ENCODE results near the gene THEMIS. TPM values are rescaled to one million over a fixed set of nuclear protein-coding genes. Genes with fewer than 3 reads are reported as not detected.

THEMIS gene
- total and polyA plus RNA-seq, 12 donors = 0.07 to 2.6 (median 0.24) TPM; not detected in 1

DNA sequence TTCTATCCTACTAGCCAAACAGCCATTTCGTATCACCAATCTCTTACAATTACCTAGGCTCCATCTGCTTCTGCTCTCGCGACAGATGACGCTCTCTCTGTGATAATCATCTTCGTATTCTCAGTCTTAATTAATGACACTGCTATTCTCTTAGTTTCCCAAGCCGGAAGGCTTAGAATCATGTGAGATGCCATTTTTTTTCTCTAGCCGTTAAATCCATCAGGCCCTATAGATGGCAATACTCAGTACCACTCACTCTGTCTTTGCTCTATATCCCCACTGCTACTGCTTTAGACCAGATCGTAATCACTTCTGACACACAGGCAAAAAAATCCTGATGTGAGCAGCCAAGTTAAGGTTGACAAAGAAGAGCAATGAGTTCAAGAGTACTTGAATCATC, 2.1 kb upstream of the THEMIS start:
- TF ChIP-seq, protein P1, sequence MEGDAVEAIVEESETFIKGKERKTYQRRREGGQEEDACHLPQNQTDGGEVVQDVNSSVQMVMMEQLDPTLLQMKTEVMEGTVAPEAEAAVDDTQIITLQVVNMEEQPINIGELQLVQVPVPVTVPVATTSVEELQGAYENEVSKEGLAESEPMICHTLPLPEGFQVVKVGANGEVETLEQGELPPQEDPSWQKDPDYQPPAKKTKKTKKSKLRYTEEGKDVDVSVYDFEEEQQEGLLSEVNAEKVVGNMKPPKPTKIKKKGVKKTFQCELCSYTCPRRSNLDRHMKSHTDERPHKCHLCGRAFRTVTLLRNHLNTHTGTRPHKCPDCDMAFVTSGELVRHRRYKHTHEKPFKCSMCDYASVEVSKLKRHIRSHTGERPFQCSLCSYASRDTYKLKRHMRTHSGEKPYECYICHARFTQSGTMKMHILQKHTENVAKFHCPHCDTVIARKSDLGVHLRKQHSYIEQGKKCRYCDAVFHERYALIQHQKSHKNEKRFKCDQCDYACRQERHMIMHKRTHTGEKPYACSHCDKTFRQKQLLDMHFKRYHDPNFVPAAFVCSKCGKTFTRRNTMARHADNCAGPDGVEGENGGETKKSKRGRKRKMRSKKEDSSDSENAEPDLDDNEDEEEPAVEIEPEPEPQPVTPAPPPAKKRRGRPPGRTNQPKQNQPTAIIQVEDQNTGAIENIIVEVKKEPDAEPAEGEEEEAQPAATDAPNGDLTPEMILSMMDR (IDR thresholded peaks at IDR 0.05) = no peak
- no peak for TF ChIP-seq POLR2A (IDR thresholded peaks at IDR 0.05)
- intact Hi-C loops (cut with DNase I) = no loop called here
- no peaks in the 10 kb centered on the region for H3K4me1 ChIP-seq (replicated peaks in 1 of 2)
- no peak overlapping the region for H3K27ac ChIP-seq
- no peaks in the 10 kb centered on the region for H3K9me3 ChIP-seq (replicated peaks in 1 of 3)
- H3K27me3 ChIP-seq = no peaks in the 10 kb centered on the region
- WGBS, 4 donors = 81 to 87% (median 85%) methylated on average over 8 of the region's 8 CpGs
- DNase-seq = no peak
- H3K36me3 ChIP-seq (replicated peaks in 1 of 2) = no peaks in the 10 kb centered on the region
- no peak overlapping the region for H3K4me3 ChIP-seq

DNA sequence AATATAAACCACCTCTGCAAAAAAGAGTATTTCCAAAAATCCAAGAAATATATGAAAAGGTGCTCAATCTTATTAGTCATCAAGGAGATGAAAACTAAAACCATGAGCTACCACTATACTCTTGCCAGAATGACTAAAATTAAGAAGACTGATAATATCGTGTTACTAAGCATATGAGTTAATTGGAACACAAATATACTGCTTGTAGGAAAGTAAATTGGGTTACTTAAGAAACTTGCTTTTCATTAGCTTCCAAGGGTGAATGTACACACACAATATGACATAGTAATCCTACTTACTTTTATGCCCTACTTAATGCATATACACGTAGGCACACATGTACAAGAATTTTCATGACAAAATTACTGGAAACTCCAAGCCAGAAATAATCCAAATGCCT, 3.4 kb downstream of the THEMIS start:
- Histone ChIP-seq H3K9me3 (replicated peaks in 1 of 3) (no peaks in the 10 kb centered on the region), H3K27me3 (no peaks in the 10 kb centered on the region), H3K36me3 (replicated peaks in 1 of 2) (no peaks in the 10 kb centered on the region), H3K4me3 (no peak overlapping the region), H3K4me1 (replicated peaks in 1 of 2) (no peaks in the 10 kb centered on the region), H3K27ac (no peak overlapping the region)
- WGBS, 4 donors = 67 to 73% (median 69%) methylated on average over 2 of the region's 2 CpGs
- no peak for DNase-seq
- TF ChIP-seq POLR2A (IDR thresholded peaks at IDR 0.05) = no peak
- TF ChIP-seq, protein P1 (IDR thresholded peaks at IDR 0.05) = no peak
- intact Hi-C loops (cut with DNase I) = no loop called here

DNA sequence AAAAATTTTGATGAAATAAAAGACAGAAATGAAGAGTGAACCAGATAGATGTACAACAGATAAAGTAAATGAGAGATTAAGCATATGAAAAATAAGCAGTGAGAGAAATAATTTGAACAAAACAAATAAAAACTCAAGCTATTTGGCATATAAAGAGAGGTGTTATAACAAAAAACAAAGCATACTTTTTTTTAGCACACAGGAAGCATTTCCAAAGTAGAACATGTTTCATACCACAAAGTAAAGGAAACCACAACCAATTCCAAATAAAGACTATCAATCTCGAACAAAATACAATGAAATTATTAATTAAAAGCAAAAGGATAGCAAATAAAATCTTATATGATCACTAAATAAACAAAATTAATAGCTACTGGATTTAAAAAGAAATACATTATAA, 6.8 kb downstream of the THEMIS start:
- no peak for DNase-seq
- Histone ChIP-seq H3K4me3 (no peak overlapping the region), H3K4me1 (replicated peaks in 1 of 2) (no peaks in the 10 kb centered on the region), H3K27ac (no peak overlapping the region), H3K36me3 (replicated peaks in 1 of 2) (no peaks in the 10 kb centered on the region), H3K27me3 (no peaks in the 10 kb centered on the region), H3K9me3 (replicated peaks in 1 of 3) (no peaks in the 10 kb centered on the region)
- intact Hi-C loops (cut with DNase I) = no loop called here
- WGBS, 4 donors = 43 to 64% (median 49%) methylated on average over 1 of the region's 1 CpG
- TF ChIP-seq, protein P1 (IDR thresholded peaks at IDR 0.05) = no peak
- TF ChIP-seq POLR2A (IDR thresholded peaks at IDR 0.05) = no peak

- TF ChIP-seq, protein P1 (IDR thresholded peaks at IDR 0.05) = no peak
- TF ChIP-seq POLR2A (IDR thresholded peaks at IDR 0.05) = no peak
- Histone ChIP-seq H3K4me1 (replicated peaks in 1 of 2) (no peaks in the 10 kb centered on the region), H3K4me3 (no peak overlapping the region), H3K27ac (no peak overlapping the region), H3K36me3 (replicated peaks in 1 of 2) (no peaks in the 10 kb centered on the region), H3K9me3 (replicated peaks in 1 of 3) (no peaks in the 10 kb centered on the region), H3K27me3 (no peaks in the 10 kb centered on the region)
- DNase-seq = no peak
- intact Hi-C loops (cut with DNase I) = no loop called here
- WGBS, 4 donors = 78 to 88% (median 81%) methylated on average over 6 of the region's 6 CpGs
Observed at GRCh38 chr6:127893541-127893940, 7.3 kb downstream of the THEMIS start.
